ENCODE data around the gene NMRAL1. TPM values are rescaled to one million over a fixed set of nuclear protein-coding genes. Genes with fewer than 3 reads are reported as not detected.

The NMRAL1 gene
- total RNA-seq = 63.1 and 63.9 TPM in 2 replicates

GRCh38 chr16:4474192-4474961 lies at the start of gene NMRAL1:
NMRAL1 (minus strand) TSS chr16:4474625; CDS start chr16:4474132, 493 bp downstream.

GRCh38 chr16:4475880-4476788 lies 1.7 kb upstream of the NMRAL1 start, which contains the start of gene HMOX2:
HMOX2 (plus strand) TSS chr16:4476398; CDS start chr16:4505525, 29,127 bp downstream.

GRCh38 chr16:4425378-4426020 lies 48.9 kb downstream of the NMRAL1 start, which contains the start of gene DNAJA3:
DNAJA3 (plus strand) TSS chr16:4425868; CDS start chr16:4425882, 14 bp downstream.

GRCh38 chr16:4416200-4417032 lies 58.0 kb downstream of the NMRAL1 start, which contains the start of gene CORO7:
CORO7 (minus strand) TSS chr16:4416596; CDS start chr16:4416518, 78 bp downstream.

Other genes with a start within 250 kb of the NMRAL1 start
- under 0.01 and 0.09 TPM in 2 replicates for gene SRL, start 232.5 kb downstream of the NMRAL1 start, total RNA-seq
- gene TFAP4, start 201.6 kb downstream of the NMRAL1 start, total RNA-seq = 6.4 and 9.6 TPM in 2 replicates
- gene GLIS2, start 158.6 kb downstream of the NMRAL1 start, total RNA-seq = 1.7 and 2.4 TPM in 2 replicates
- gene PAM16, start 123.3 kb downstream of the NMRAL1 start, total RNA-seq = 25.5 and 26.9 TPM in 2 replicates
- gene VASN, start 102.8 kb downstream of the NMRAL1 start, total RNA-seq = 86.0 and 107 TPM in 2 replicates
- gene CORO7, start 58.0 kb downstream of the NMRAL1 start, total RNA-seq = 10.9 and 11.7 TPM in 2 replicates
- gene DNAJA3, start 48.8 kb downstream of the NMRAL1 start, total RNA-seq = 48.2 and 57.3 TPM in 2 replicates
- gene HMOX2, start 1.8 kb upstream of the NMRAL1 start, total RNA-seq = 42.4 and 59.2 TPM in 2 replicates
- 6.8 and 10.2 TPM in 2 replicates for gene CDIP1, start 64.1 kb upstream of the NMRAL1 start, total RNA-seq
- under 0.01 TPM in 2 replicates for gene C16orf96, start 81.7 kb upstream of the NMRAL1 start, total RNA-seq
- gene UBALD1, start 140.3 kb upstream of the NMRAL1 start, total RNA-seq = 3.8 and 4.5 TPM in 2 replicates
- gene MGRN1, start 150.2 kb upstream of the NMRAL1 start, total RNA-seq = 17.6 and 25.1 TPM in 2 replicates
- gene NUDT16L1, start 218.9 kb upstream of the NMRAL1 start, total RNA-seq = 23.8 and 28.0 TPM in 2 replicates